ENCODE results near the gene CKAP2L.
A peak's percentile ranks its signal among the peaks of the same experiment; 100 is the strongest.
"Not testable (repeated sequence)": the region's sequence is repeated elsewhere in the genome, so short reads cannot be mapped to it uniquely, and the experiment has no call there.

The CKAP2L gene

GRCh38 chr2:112725545-112726457 is 38.6 kb downstream of the CKAP2L start:
- peak in 1 of 3 experiments; percentile 30 for DNase-seq

GRCh38 chr2:112724591-112725525 is 39.6 kb downstream of the CKAP2L start:
- peak in 1 of 3 experiments; percentile 9 for DNase-seq

GRCh38 chr2:112723995-112724394 is 40.4 kb downstream of the CKAP2L start:
- no peak for DNase-seq

- no peak for DNase-seq
These were observed 40.9 kb downstream of the CKAP2L start for GRCh38 chr2:112723547-112723940.

GRCh38 chr2:112722816-112723546 is 41.4 kb downstream of the CKAP2L start:
- DNase-seq, result no peak

- DNase-seq, result no peak
These were observed 42.4 kb downstream of the CKAP2L start for GRCh38 chr2:112721819-112722522.

GRCh38 chr2:112720785-112721184 is 43.6 kb downstream of the CKAP2L start, which contains the start of gene NT5DC4:
Gene NT5DC4, plus strand, starts transcription at chr2:112721020. Its CDS starts 60 bp downstream, at chr2:112721080.
- no peak for DNase-seq

- DNase-seq, result no peak
These were observed 45.5 kb downstream of the CKAP2L start for GRCh38 chr2:112718863-112719370.

- DNase-seq, result not testable (repeated sequence)
These were observed 47.5 kb downstream of the CKAP2L start for GRCh38 chr2:112716826-112717352.

- DNase-seq, result not testable (repeated sequence)
These were observed 48.3 kb downstream of the CKAP2L start for GRCh38 chr2:112716094-112716493.

- no peak for DNase-seq
These were observed 49.4 kb downstream of the CKAP2L start for GRCh38 chr2:112714836-112715631.

GRCh38 chr2:112714331-112714730 is 50.1 kb downstream of the CKAP2L start:
- DNase-seq, result no peak

- no peak for DNase-seq
These were observed 50.5 kb downstream of the CKAP2L start for GRCh38 chr2:112713926-112714325.

- DNase-seq, result no peak
These were observed 50.9 kb downstream of the CKAP2L start for GRCh38 chr2:112713585-112713925.

GRCh38 chr2:112712903-112713584 is 51.4 kb downstream of the CKAP2L start:
- no peak for DNase-seq

- DNase-seq, result no peak
These were observed 51.9 kb downstream of the CKAP2L start for GRCh38 chr2:112712465-112712864.

GRCh38 chr2:112710956-112711750 is 53.3 kb downstream of the CKAP2L start:
- no peak for DNase-seq

GRCh38 chr2:112709703-112710102 is 54.7 kb downstream of the CKAP2L start:
- no peak for DNase-seq

- no peak for DNase-seq
These were observed 55.4 kb downstream of the CKAP2L start for GRCh38 chr2:112708968-112709367.
